ENCODE measurements around the gene PPP2R5C. TPM values are rescaled to one million over a fixed set of nuclear protein-coding genes. Genes with fewer than 3 reads are reported as not detected.

Gene PPP2R5C
- total and polyA plus RNA-seq, 7 donors, result 90.2 to 175 (median 131) TPM

DNA sequence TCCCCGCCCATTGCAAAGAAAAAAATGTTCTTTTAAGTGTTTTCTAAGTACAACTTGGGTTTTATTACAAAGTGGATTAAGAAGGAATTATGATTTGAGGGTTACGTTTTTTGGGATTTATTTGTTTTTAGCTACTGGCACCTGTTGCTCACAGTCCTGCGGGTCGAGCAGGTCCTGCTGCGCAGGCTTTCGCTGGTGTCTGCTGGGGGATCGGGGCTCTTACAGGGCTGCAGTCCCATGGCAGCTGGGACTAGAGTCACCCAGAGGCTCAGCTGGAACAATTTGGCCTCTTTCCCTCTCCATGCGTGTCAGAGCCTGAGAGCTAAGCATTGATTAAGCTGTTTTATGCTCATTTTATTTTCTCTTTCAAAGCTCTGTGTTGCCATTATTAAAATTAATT is 147.3 kb downstream of the PPP2R5C start:
- TF ChIP-seq EP300 (IDR thresholded peaks at IDR 0.05) (no peak), POLR2A (IDR thresholded peaks at IDR 0.05) (no peak), POLR2AphosphoS5 (IDR thresholded peaks at IDR 0.05) (no peak)
- TF ChIP-seq, protein P1, sequence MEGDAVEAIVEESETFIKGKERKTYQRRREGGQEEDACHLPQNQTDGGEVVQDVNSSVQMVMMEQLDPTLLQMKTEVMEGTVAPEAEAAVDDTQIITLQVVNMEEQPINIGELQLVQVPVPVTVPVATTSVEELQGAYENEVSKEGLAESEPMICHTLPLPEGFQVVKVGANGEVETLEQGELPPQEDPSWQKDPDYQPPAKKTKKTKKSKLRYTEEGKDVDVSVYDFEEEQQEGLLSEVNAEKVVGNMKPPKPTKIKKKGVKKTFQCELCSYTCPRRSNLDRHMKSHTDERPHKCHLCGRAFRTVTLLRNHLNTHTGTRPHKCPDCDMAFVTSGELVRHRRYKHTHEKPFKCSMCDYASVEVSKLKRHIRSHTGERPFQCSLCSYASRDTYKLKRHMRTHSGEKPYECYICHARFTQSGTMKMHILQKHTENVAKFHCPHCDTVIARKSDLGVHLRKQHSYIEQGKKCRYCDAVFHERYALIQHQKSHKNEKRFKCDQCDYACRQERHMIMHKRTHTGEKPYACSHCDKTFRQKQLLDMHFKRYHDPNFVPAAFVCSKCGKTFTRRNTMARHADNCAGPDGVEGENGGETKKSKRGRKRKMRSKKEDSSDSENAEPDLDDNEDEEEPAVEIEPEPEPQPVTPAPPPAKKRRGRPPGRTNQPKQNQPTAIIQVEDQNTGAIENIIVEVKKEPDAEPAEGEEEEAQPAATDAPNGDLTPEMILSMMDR (IDR thresholded peaks at IDR 0.05), result no peak
- no peaks in the 10 kb centered on the region for H3K9me3 ChIP-seq
- 87 to 94% methylated on average over 8 of the region's 8 CpGs for WGBS, 2 donors
- no peak for DNase-seq
- H3K36me3 ChIP-seq, result peaks cover 17 to 100% (median 49%) of the 10 kb centered on the region in 4 donors
- H3K27me3 ChIP-seq, result no peaks in the 10 kb centered on the region
- intact Hi-C loops (cut with DNase I), result no loop called here
- H3K4me1 ChIP-seq, result no peaks in the 10 kb centered on the region
- no peak overlapping the region for H3K27ac ChIP-seq
- no peak overlapping the region for H3K4me3 ChIP-seq

DNA sequence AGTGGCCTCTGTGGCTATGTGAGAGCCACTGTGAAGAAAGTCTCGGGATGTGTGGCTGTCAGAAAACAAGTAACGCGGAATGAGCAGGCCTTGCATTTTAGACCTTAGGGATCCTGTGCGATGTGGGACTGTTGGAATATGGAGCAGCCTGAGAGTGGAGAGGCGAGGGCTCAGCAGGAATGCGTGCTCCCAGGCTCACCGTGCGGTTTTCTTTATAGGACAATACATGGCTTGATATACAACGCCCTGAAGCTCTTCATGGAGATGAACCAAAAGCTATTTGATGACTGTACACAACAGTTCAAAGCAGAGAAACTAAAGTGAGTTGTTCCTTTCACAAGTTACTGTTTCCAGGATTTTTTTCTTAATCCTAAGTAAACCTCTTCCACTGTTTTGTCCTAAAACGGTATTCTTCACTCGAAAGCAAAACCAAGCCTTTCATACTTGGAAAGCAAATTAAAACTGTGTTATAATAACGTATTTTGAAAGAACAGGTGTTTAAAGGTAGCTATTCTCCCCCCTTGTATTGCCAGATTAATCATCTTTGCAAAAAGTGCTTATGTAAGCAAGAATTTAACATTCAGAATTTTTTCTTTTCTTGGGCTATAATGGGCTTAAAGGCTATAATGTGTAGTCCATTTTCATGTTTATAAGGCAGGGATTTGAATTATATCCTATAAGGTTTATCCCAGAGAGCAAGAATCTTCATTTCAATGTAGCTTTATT is 148.0 kb downstream of the PPP2R5C start:
- 96 to 97% methylated on average over 12 of the region's 12 CpGs for WGBS, 2 donors
- no peak for DNase-seq
- intact Hi-C loops (cut with DNase I), result no loop called here
- no peak for TF ChIP-seq EP300 (IDR thresholded peaks at IDR 0.05)
- no peak for TF ChIP-seq POLR2A (IDR thresholded peaks at IDR 0.05)
- TF ChIP-seq POLR2AphosphoS5 (IDR thresholded peaks at IDR 0.05), result no peak
- TF ChIP-seq, protein P1 (IDR thresholded peaks at IDR 0.05), result no peak
- Histone ChIP-seq H3K36me3 (peaks cover 16 to 100% (median 42%) of the 10 kb centered on the region in 4 donors), H3K4me1 (no peaks in the 10 kb centered on the region), H3K27me3 (no peaks in the 10 kb centered on the region), H3K9me3 (no peaks in the 10 kb centered on the region), H3K4me3 (no peak overlapping the region), H3K27ac (no peak overlapping the region)

DNA sequence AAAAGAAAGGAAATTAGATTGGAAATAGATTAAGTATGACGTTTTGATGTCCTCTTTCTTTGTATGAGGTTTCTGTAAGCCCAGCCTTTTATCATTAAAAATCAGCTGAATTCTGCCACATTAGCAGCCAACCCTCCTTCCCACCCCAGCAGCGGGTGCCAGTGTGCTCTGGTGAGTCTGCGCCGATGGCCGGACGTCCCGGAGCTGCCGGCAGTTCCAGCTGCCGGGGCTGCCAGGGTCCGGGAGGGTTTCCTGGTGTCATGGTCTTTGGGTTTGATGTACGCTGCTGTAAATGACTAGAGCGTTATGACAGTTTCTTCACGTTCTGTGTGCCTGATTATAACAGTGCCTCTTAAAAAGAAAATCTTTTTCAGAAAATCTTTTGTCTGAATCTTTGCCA is 151.3 kb downstream of the PPP2R5C start:
- Histone ChIP-seq H3K27me3 (no peaks in the 10 kb centered on the region), H3K9me3 (no peaks in the 10 kb centered on the region), H3K27ac (no peak overlapping the region), H3K4me3 (no peak overlapping the region), H3K4me1 (peaks cover 0 to 4% (median 0%) of the 10 kb centered on the region in 4 donors), H3K36me3 (peaks cover 4 to 77% (median 15%) of the 10 kb centered on the region in 4 donors)
- intact Hi-C loops (cut with DNase I), result no loop called here
- TF ChIP-seq POLR2AphosphoS5 (IDR thresholded peaks at IDR 0.05), result no peak
- TF ChIP-seq EP300 (IDR thresholded peaks at IDR 0.05), result no peak
- TF ChIP-seq, protein P1 (IDR thresholded peaks at IDR 0.05), result no peak
- TF ChIP-seq POLR2A (IDR thresholded peaks at IDR 0.05), result no peak
- DNase-seq, result no peak
- 95 to 96% methylated on average over 13 of the region's 13 CpGs for WGBS, 2 donors

DNA sequence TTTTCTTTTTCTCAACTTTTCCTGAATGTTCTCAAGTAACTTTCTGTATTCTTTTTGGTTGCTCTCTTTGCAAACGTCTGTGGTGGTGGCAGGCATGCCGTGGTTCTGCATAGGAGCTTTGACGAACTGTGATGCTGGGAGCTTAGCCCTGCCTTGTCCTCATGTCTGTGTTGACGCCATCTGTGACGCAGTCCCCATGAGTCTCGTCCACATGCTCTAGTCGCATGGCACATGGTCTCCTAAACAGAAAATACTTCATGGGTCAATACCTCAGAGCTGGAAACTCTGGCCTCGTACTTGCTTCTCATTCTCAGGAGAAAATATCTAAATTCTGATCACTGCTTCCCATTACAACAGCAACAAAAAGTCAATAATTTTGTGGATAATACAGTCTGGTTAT is 152.6 kb downstream of the PPP2R5C start:
- Histone ChIP-seq H3K27me3 (no peaks in the 10 kb centered on the region), H3K9me3 (no peaks in the 10 kb centered on the region), H3K27ac (no peak overlapping the region), H3K36me3 (peaks cover 0 to 66% (median 11%) of the 10 kb centered on the region in 4 donors), H3K4me3 (no peak overlapping the region), H3K4me1 (peaks cover 0 to 4% (median 0%) of the 10 kb centered on the region in 4 donors)
- no peak for DNase-seq
- intact Hi-C loops (cut with DNase I), result no loop called here
- 95 to 96% methylated on average over 8 of the region's 8 CpGs for WGBS, 2 donors
- TF ChIP-seq EP300 (IDR thresholded peaks at IDR 0.05) (no peak), POLR2A (IDR thresholded peaks at IDR 0.05) (no peak), POLR2AphosphoS5 (IDR thresholded peaks at IDR 0.05) (no peak)
- TF ChIP-seq, protein P1 (IDR thresholded peaks at IDR 0.05), result no peak
